Left hindlimb (tissue), 1 donor: Measurements from ENCODE around the gene CTRB2.
"Not testable (repeated sequence)": the region's sequence is repeated elsewhere in the genome, so short reads cannot be mapped to it uniquely, and the experiment has no call there.

Source experiments
- DNase-seq: peaks from one replicate; pipeline ENCODE4 v3.0.0-alpha.2; 2018

CTRB2 gene

GRCh38 chr16:75225678-75226515 lies 18.9 kb upstream of the CTRB2 start:
- peak; percentile 43 for DNase-seq

- DNase-seq = peak; percentile 33
Observed at GRCh38 chr16:75225092-75225491, 18.1 kb upstream of the CTRB2 start.

- DNase-seq = peak; percentile 34
Observed at GRCh38 chr16:75224306-75225082, 17.5 kb upstream of the CTRB2 start.

- not testable (repeated sequence) for DNase-seq
Observed at GRCh38 chr16:75223129-75223528, 16.2 kb upstream of the CTRB2 start.

- peak; percentile 61 for DNase-seq
Observed at GRCh38 chr16:75222271-75222783, 15.4 kb upstream of the CTRB2 start.

GRCh38 chr16:75219838-75220237 lies 12.9 kb upstream of the CTRB2 start:
- no peak for DNase-seq

- DNase-seq = no peak
Observed at GRCh38 chr16:75219088-75219487, 12.1 kb upstream of the CTRB2 start.

- DNase-seq = no peak
Observed at GRCh38 chr16:75218256-75219076, 11.5 kb upstream of the CTRB2 start, which contains the start of gene CTRB1. Gene CTRB1, plus strand, starts transcription at chr16:75218988. Its CDS starts 20 bp downstream, at chr16:75219008.

GRCh38 chr16:75217389-75217851 lies 10.5 kb upstream of the CTRB2 start:
- no peak for DNase-seq

- no peak for DNase-seq
Observed at GRCh38 chr16:75216576-75216975, 9.6 kb upstream of the CTRB2 start.

GRCh38 chr16:75216127-75216526 lies 9.2 kb upstream of the CTRB2 start:
- DNase-seq = no peak

- DNase-seq = not testable (repeated sequence)
Observed at GRCh38 chr16:75211286-75211685, 4.3 kb upstream of the CTRB2 start.

GRCh38 chr16:75209944-75210343 lies 3.0 kb upstream of the CTRB2 start:
- no peak for DNase-seq

GRCh38 chr16:75209514-75209913 lies 2.6 kb upstream of the CTRB2 start:
- DNase-seq = not testable (repeated sequence)

- no peak for DNase-seq
Observed at GRCh38 chr16:75208861-75209505, 2.0 kb upstream of the CTRB2 start.

GRCh38 chr16:75208242-75208825 lies 1.4 kb upstream of the CTRB2 start:
- DNase-seq = no peak

GRCh38 chr16:75207831-75208230 lies 870 bp upstream of the CTRB2 start:
- no peak for DNase-seq

GRCh38 chr16:75205961-75206748 lies 806 bp downstream of the CTRB2 start:
- not testable (repeated sequence) for DNase-seq

- DNase-seq = not testable (repeated sequence)
Observed at GRCh38 chr16:75205438-75205837, 1.5 kb downstream of the CTRB2 start.

- not testable (repeated sequence) for DNase-seq
Observed at GRCh38 chr16:75204905-75205304, 2.1 kb downstream of the CTRB2 start.

GRCh38 chr16:75204410-75204758 lies 2.6 kb downstream of the CTRB2 start:
- no peak for DNase-seq
